Upper lobe of left lung (tissue), 6 donors: ENCODE measurements around the gene BMPR1B. TPM values are rescaled to one million over a fixed set of nuclear protein-coding genes. Genes with fewer than 3 reads are reported as not detected.

Experiments
- ATAC-seq, 2 donors: fragments of 200-7000 bp; cut with Tn5 transposase; one replicate each; pipeline ENCODE4 v1.9.1; 2022; ENCODE audit warnings: mild to moderate bottlenecking in 2 of 2, moderate library complexity in 2 of 2; ENCODE audit not compliant: low FRiP score in 2 of 2
- DNase-seq, 2 donors: peaks; one replicate each; pipeline ENCODE4 v3.0.0-alpha.2; 2019 to 2020
- H3K27ac ChIP-seq, 4 donors: fragments of 200-600 bp; sonication (generic); one replicate each; pipeline ENCODE4 v1.5.1; 2016 to 2019
- H3K27me3 ChIP-seq, 4 donors: fragments of 200-600 bp; sonication (generic); one replicate each; pipeline ENCODE4 v1.5.1; 2017 to 2019
- H3K36me3 ChIP-seq, 4 donors: fragments of 200-600 bp; sonication (generic); one replicate each; pipeline ENCODE4 v1.5.1; 2016 to 2019
- H3K4me1 ChIP-seq, 4 donors: fragments of 200-600 bp; sonication (generic); one replicate each; pipeline ENCODE4 v1.5.1; 2018 to 2019
- H3K4me3 ChIP-seq, 4 donors: fragments of 200-600 bp; sonication (generic); one replicate each; pipeline ENCODE4 v1.5.1; 2017 to 2019; ENCODE audit warnings: mild to moderate bottlenecking in 2 of 4, moderate library complexity in 1 of 4
- H3K9me3 ChIP-seq, 4 donors: fragments of 200-600 bp; sonication (generic); one replicate each; pipeline ENCODE4 v1.5.1; 2018 to 2019
- EP300 ChIP-seq, 4 donors: sonication (generic); formaldehyde crosslinking; IDR thresholded peaks; one replicate each; pipeline ENCODE4 v1.5.1; 2017; ENCODE audit warnings: antibody characterized with exemption in 4 of 4, control low read depth in 2 of 4
- POLR2A ChIP-seq, 4 donors: fragments of 450-650 bp; IDR thresholded peaks; one replicate each; pipeline ENCODE4 v1.5.1; 2016 to 2017; ENCODE audit warnings: antibody characterized with exemption in 4 of 4, mild to moderate bottlenecking in 2 of 4
- POLR2AphosphoS5 ChIP-seq, 2 donors: sonication (generic); formaldehyde crosslinking; IDR thresholded peaks; one replicate each; pipeline ENCODE4 v1.5.1; 2017; ENCODE audit warnings: antibody characterized with exemption in 2 of 2
- WGBS, 2 donors: methylation state at CpG; one replicate each; pipeline ENCODE4 v1.1.5; 2017 to 2018; 5-methylcytosine and 5-hydroxymethylcytosine counted together
- total RNA-seq, 6 donors: library from RNA; depleted of rRNA in 4 of 6; stranded (reverse); fragments of >200 nt in 4 of 6; gene quantifications; one replicate each; pipeline versions ENCODE4 v1.1.0 to v1.2.1, GENCODE V29; 2016 to 2021
- TF ChIP-seq, protein P1 (sequence below), 6 experiments: fragments of 450-650 bp in 4 of 6; fragments of 200-600 bp in 2 of 6; sonication (generic) in 2 of 6; IDR thresholded peaks; one replicate each; pipeline ENCODE4 v1.5.1; 2016 to 2019; ENCODE audit warnings: antibody characterized with exemption in 6 of 6
- donor health status: DM: no; HTN: no; CAD: no; lungs with moderate emphysema.
- donor health status: DM: no; HTN: yes; CAD: no; lungs with severe emphysema.

BMPR1B gene
- total RNA-seq, 6 donors from 2014 or later, result 0.78 to 7.7 (median 3.5) TPM

DNA sequence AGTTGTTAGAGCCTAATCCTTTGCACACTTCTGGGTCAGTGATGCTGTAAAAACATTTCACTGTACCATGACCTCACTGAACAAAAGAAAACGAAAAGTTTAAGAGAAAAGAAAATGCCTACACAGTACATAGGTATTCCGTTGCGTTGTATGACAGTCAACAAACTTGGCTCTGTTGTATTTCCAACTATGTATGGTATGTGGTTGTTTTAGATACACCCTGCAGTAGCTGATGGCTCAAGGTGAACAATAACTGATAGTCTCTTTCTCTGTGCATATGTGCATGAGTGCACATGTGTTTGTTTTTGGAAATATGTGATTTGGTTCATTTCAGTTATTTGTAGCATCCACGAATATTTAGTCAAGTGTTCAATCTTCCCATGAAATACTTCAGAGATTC lies 176.0 kb downstream of the BMPR1B start:
- 61 to 81% methylated on average over 4 of the region's 4 CpGs for WGBS, 2 donors
- TF ChIP-seq, protein P1, sequence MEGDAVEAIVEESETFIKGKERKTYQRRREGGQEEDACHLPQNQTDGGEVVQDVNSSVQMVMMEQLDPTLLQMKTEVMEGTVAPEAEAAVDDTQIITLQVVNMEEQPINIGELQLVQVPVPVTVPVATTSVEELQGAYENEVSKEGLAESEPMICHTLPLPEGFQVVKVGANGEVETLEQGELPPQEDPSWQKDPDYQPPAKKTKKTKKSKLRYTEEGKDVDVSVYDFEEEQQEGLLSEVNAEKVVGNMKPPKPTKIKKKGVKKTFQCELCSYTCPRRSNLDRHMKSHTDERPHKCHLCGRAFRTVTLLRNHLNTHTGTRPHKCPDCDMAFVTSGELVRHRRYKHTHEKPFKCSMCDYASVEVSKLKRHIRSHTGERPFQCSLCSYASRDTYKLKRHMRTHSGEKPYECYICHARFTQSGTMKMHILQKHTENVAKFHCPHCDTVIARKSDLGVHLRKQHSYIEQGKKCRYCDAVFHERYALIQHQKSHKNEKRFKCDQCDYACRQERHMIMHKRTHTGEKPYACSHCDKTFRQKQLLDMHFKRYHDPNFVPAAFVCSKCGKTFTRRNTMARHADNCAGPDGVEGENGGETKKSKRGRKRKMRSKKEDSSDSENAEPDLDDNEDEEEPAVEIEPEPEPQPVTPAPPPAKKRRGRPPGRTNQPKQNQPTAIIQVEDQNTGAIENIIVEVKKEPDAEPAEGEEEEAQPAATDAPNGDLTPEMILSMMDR (IDR thresholded peaks at IDR 0.05), result no peak
- TF ChIP-seq POLR2AphosphoS5 (IDR thresholded peaks at IDR 0.05), result no peak
- TF ChIP-seq POLR2A (IDR thresholded peaks at IDR 0.05), result no peak
- TF ChIP-seq EP300 (IDR thresholded peaks at IDR 0.05), result no peak

DNA sequence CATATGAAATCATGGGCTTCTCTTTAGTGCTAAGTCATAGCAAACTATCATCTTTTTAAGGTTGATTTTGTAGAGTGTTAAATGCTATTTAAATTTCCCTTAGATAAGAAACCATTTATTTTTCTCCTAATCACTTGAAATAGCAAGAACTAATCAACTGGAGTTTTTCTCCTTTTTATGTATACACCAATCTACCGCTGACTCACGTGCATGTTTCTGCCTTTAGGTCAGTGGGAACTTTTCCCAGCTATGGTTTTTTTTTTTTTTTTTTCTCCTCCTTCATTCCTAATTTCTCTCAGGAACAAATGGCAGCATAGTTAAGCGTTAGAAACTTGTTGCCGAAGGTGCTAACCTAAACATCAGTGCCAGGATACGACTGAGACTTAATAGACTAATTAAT lies 176.4 kb downstream of the BMPR1B start:
- peaks cover 0 to 4% (median 0%) of the 10 kb centered on the region in 4 donors for H3K4me1 ChIP-seq
- ATAC-seq, result no peak
- H3K36me3 ChIP-seq, result no peaks in the 10 kb centered on the region
- H3K27me3 ChIP-seq, result no peaks in the 10 kb centered on the region
- WGBS, 2 donors, result 53 to 63% methylated on average over 5 of the region's 5 CpGs
- DNase-seq, result no peak
- H3K9me3 ChIP-seq, result no peaks in the 10 kb centered on the region
- H3K27ac ChIP-seq, result no peak overlapping the region
- TF ChIP-seq POLR2A (IDR thresholded peaks at IDR 0.05), result no peak
- TF ChIP-seq POLR2AphosphoS5 (IDR thresholded peaks at IDR 0.05), result no peak
- TF ChIP-seq, protein P1 (IDR thresholded peaks at IDR 0.05), result no peak
- TF ChIP-seq EP300 (IDR thresholded peaks at IDR 0.05), result no peak
- no peak overlapping the region for H3K4me3 ChIP-seq

More for the DNA sequence above, 176.0 kb downstream of the BMPR1B start:
- H3K4me1 ChIP-seq, result peaks cover 0 to 4% (median 0%) of the 10 kb centered on the region in 4 donors
- ATAC-seq (no peak), DNase-seq (no peak)
- H3K27me3 ChIP-seq, result no peaks in the 10 kb centered on the region
- no peaks in the 10 kb centered on the region for H3K9me3 ChIP-seq
- H3K27ac ChIP-seq, result no peak overlapping the region
- H3K4me3 ChIP-seq, result no peak overlapping the region
- no peaks in the 10 kb centered on the region for H3K36me3 ChIP-seq

DNA sequence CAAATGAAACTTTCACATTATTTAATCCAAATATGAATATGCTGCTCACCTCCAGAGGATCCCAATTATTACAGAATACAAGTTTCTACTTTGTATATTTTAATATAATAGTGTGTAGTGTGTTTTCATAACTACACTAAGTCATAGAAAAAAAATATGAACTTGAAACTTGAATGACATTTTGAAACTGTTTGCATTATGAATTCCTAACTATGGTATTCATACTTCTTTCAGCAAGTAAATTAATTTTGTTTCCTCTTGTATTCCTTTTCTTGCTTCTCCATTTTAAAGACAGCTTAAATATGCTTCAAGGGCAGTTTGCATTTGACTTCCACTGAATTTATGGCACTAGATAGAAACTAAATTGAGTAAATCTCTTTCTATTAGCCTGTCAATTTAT lies 177.1 kb downstream of the BMPR1B start:
- H3K4me3 ChIP-seq, result no peak overlapping the region
- H3K27me3 ChIP-seq, result no peaks in the 10 kb centered on the region
- H3K27ac ChIP-seq, result no peak overlapping the region
- H3K4me1 ChIP-seq, result peaks cover 0 to 4% (median 0%) of the 10 kb centered on the region in 4 donors
- DNase-seq (no peak), ATAC-seq (no peak)
- no peaks in the 10 kb centered on the region for H3K36me3 ChIP-seq
- H3K9me3 ChIP-seq, result no peaks in the 10 kb centered on the region
- TF ChIP-seq POLR2AphosphoS5 (IDR thresholded peaks at IDR 0.05), result no peak
- TF ChIP-seq, protein P1 (IDR thresholded peaks at IDR 0.05), result no peak
- no peak for TF ChIP-seq POLR2A (IDR thresholded peaks at IDR 0.05)
- TF ChIP-seq EP300 (IDR thresholded peaks at IDR 0.05), result no peak

DNA sequence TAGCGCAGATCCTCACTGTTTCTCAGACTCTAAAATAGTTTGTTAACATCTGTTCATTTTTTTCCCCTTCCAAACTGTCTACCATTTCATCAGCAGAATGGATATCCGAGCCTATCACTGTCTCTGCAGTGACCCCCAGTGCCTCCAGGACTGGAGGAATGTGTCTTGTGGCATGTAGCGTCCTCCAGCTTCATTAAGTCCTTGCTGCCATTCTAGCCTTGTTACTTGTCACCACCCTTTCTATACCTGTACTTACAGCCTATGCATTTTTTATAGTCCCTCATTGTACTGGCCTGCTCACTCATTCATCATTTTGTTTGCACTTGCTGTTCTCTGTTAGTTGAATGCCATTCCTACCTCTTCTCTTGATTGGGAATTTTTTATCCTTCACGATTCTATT lies 179.1 kb downstream of the BMPR1B start:
- Histone ChIP-seq H3K36me3 (no peaks in the 10 kb centered on the region), H3K4me3 (no peak overlapping the region), H3K27ac (no peak overlapping the region), H3K4me1 (peaks cover 0 to 4% (median 0%) of the 10 kb centered on the region in 4 donors), H3K9me3 (no peaks in the 10 kb centered on the region), H3K27me3 (no peaks in the 10 kb centered on the region)
- ATAC-seq (no peak), DNase-seq (no peak)
- TF ChIP-seq, protein P1 (IDR thresholded peaks at IDR 0.05), result no peak
- no peak for TF ChIP-seq POLR2A (IDR thresholded peaks at IDR 0.05)
- no peak for TF ChIP-seq POLR2AphosphoS5 (IDR thresholded peaks at IDR 0.05)
- TF ChIP-seq EP300 (IDR thresholded peaks at IDR 0.05), result no peak
- 64 to 70% methylated on average over 4 of the region's 4 CpGs for WGBS, 2 donors

DNA sequence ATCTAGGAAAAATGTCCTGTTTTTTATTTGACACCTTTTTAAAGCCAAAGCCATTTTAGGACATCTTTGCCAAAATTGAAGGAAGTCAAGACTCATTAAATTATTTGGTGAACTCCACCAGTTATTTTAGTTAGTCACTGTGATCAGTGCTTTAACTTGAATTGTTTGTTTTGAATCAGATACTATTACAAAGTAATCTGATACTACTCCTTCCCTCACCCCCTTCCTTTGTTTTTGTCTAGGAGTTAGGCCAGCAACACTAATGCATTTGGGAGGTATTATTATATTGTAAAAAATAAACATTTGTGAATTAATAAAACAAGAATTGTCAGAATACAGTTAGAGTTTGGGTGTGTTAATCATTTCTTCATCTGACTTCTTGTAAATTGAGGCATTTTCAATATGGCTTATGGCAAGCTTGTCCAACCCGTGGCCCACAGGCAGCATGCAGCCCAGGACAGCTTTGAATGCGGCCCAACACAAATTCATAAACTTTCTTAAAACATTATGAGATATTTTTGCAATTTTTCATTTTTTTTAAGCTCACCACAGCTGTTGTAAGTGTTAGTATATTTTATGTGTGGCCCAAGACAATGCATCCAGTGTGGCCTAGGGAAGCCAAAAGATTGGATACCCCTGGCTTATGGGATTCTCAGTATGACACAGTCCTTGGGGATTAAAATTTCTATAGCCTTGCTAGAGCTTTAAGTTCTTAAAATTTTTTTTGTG lies 182.2 kb downstream of the BMPR1B start:
- ATAC-seq (no peak), DNase-seq (no peak)
- TF ChIP-seq, protein P1 (IDR thresholded peaks at IDR 0.05), result no peak
- TF ChIP-seq POLR2A (IDR thresholded peaks at IDR 0.05) (no peak), POLR2AphosphoS5 (IDR thresholded peaks at IDR 0.05) (no peak), EP300 (IDR thresholded peaks at IDR 0.05) (no peak)
- no peaks in the 10 kb centered on the region for H3K9me3 ChIP-seq
- H3K4me3 ChIP-seq, result no peak overlapping the region
- H3K4me1 ChIP-seq, result peaks cover 0 to 4% (median 0%) of the 10 kb centered on the region in 4 donors
- no peaks in the 10 kb centered on the region for H3K27me3 ChIP-seq
- no peaks in the 10 kb centered on the region for H3K36me3 ChIP-seq
- 66 to 84% methylated on average over 2 of the region's 2 CpGs for WGBS, 2 donors
- no peak overlapping the region for H3K27ac ChIP-seq
